Osteoblast (primary cell): ENCODE measurements around the gene CELF4. TPM values are rescaled to one million over a fixed set of nuclear protein-coding genes. Genes with fewer than 3 reads are reported as not detected.

Experiments used
- DNase-seq: peaks from one replicate; pipeline ENCODE4 v3.0.0; 2011; ENCODE audit warnings: low spot score, mixed read lengths; ENCODE audit not compliant: insufficient read length; ENCODE audit errors: missing footprints
- H2AFZ ChIP-seq: 2 replicates; pipeline ENCODE4 v1.6.0; 2011; ENCODE audit warnings: mild to moderate bottlenecking, low read length
- H3K27ac ChIP-seq: 2 replicates; pipeline ENCODE4 v1.5.1; 2011; ENCODE audit warnings: mild to moderate bottlenecking, low read depth, low read length, moderate library complexity
- H3K27me3 ChIP-seq: 2 replicates; pipeline ENCODE4 v1.6.0; 2012; ENCODE audit warnings: mild to moderate bottlenecking, control low read depth, inconsistent platforms, low read length, moderate library complexity; ENCODE audit not compliant: insufficient read depth
- H3K36me3 ChIP-seq: 2 replicates; pipeline ENCODE4 v1.5.1; 2011; ENCODE audit warnings: mild to moderate bottlenecking, low read length, control low read depth, moderate library complexity; ENCODE audit not compliant: insufficient read depth
- H3K4me1 ChIP-seq: 2 replicates; pipeline ENCODE4 v1.5.1; 2011; ENCODE audit warnings: mild to moderate bottlenecking, low read length, control low read depth, moderate library complexity; ENCODE audit not compliant: insufficient read depth
- H3K4me2 ChIP-seq: 2 replicates; pipeline ENCODE4 v1.6.0; 2011; ENCODE audit warnings: mild to moderate bottlenecking, low read length; ENCODE audit not compliant: insufficient read depth
- H3K4me3 ChIP-seq: fragments of 200-600 bp; sonication (generic); 3 replicates; pipeline ENCODE4 v1.5.1; 2012; ENCODE audit warnings: mild to moderate bottlenecking, low read length, inconsistent platforms; ENCODE audit not compliant: insufficient read depth
- H3K79me2 ChIP-seq: 2 replicates; pipeline ENCODE4 v1.6.0; 2012; ENCODE audit warnings: mild to moderate bottlenecking, low read length, control low read depth, inconsistent platforms; ENCODE audit not compliant: insufficient read depth
- H3K9me3 ChIP-seq: 2 replicates; pipeline ENCODE4 v1.5.1; 2011; ENCODE audit warnings: low read depth, low read length, control low read depth
- H4K20me1 ChIP-seq: 2 replicates; pipeline ENCODE4 v1.6.0; 2012; ENCODE audit warnings: mild to moderate bottlenecking, low read length, control low read depth; ENCODE audit not compliant: insufficient read depth
- CTCF ChIP-seq: IDR thresholded peaks from 2 replicates; pipeline ENCODE4 v1.5.1; 2011; ENCODE audit warnings: mild to moderate bottlenecking, low read depth, low read length, moderate library complexity; ENCODE audit errors: extremely low read depth
- total RNA-seq: library from RNA; depleted of rRNA; stranded (reverse); fragments of >200 nt; gene quantifications from 2 replicates; pipeline ENCODE4 v1.2.3, GENCODE V29; 2012

CELF4 gene
- total RNA-seq, 1 donor: not detected

- Histone ChIP-seq H3K36me3 (no peaks in the 10 kb centered on the region), H3K4me3 (no peak overlapping the region), H3K9me3 (no peaks in the 10 kb centered on the region), H3K27me3 (no peaks in the 10 kb centered on the region), H3K79me2 (no peaks in the 10 kb centered on the region), H4K20me1 (no peaks in the 10 kb centered on the region), H3K4me1 (no peaks in the 10 kb centered on the region), H3K4me2 (no peak overlapping the region), H3K27ac (no peak overlapping the region), H2AFZ (no peak overlapping the region)
- TF ChIP-seq CTCF: no peak
- DNase-seq: no peak
Observed at GRCh38 chr18:37586656-37587225, 21.1 kb upstream of the CELF4 start.

GRCh38 chr18:37584952-37585695 lies 19.5 kb upstream of the CELF4 start:
- no peak overlapping the region for H3K27ac ChIP-seq
- H4K20me1 ChIP-seq: no peaks in the 10 kb centered on the region
- no peak overlapping the region for H2AFZ ChIP-seq

GRCh38 chr18:37584217-37584616 lies 18.6 kb upstream of the CELF4 start:
- no peaks in the 10 kb centered on the region for H3K36me3 ChIP-seq
- no peaks in the 10 kb centered on the region for H4K20me1 ChIP-seq
- no peaks in the 10 kb centered on the region for H3K79me2 ChIP-seq
- H3K27ac ChIP-seq: no peak overlapping the region
- TF ChIP-seq CTCF: no peak
- H3K4me3 ChIP-seq: no peak overlapping the region
- H3K4me1 ChIP-seq: no peaks in the 10 kb centered on the region
- DNase-seq: no peak
- H3K9me3 ChIP-seq: no peaks in the 10 kb centered on the region
- H2AFZ ChIP-seq: no peak overlapping the region
- H3K27me3 ChIP-seq: no peaks in the 10 kb centered on the region
- H3K4me2 ChIP-seq: no peak overlapping the region

More at GRCh38 chr18:37584952-37585695, 19.5 kb upstream of the CELF4 start:
- H3K27me3 ChIP-seq: no peaks in the 10 kb centered on the region
- no peak overlapping the region for H3K4me3 ChIP-seq
- no peaks in the 10 kb centered on the region for H3K9me3 ChIP-seq
- H3K4me2 ChIP-seq: no peak overlapping the region
- H3K4me1 ChIP-seq: no peaks in the 10 kb centered on the region
- H3K36me3 ChIP-seq: no peaks in the 10 kb centered on the region
- DNase-seq: no peak
- TF ChIP-seq CTCF: no peak
- H3K79me2 ChIP-seq: no peaks in the 10 kb centered on the region

- no peaks in the 10 kb centered on the region for H3K79me2 ChIP-seq
- no peaks in the 10 kb centered on the region for H3K27me3 ChIP-seq
- H3K4me3 ChIP-seq: no peak overlapping the region
- H3K4me1 ChIP-seq: no peaks in the 10 kb centered on the region
- H2AFZ ChIP-seq: no peak overlapping the region
- H3K27ac ChIP-seq: no peak overlapping the region
- H3K4me2 ChIP-seq: no peak overlapping the region
- no peak for TF ChIP-seq CTCF
- DNase-seq: no peak
- H3K36me3 ChIP-seq: no peaks in the 10 kb centered on the region
- H3K9me3 ChIP-seq: no peaks in the 10 kb centered on the region
- H4K20me1 ChIP-seq: no peaks in the 10 kb centered on the region
Observed at GRCh38 chr18:37582261-37582660, 16.7 kb upstream of the CELF4 start.
